SJSA1 (cell line): Measurements from ENCODE around the gene MYO18A. TPM values are rescaled to one million over a fixed set of nuclear protein-coding genes. Genes with fewer than 3 reads are reported as not detected.

Source experiments
- DNase-seq, 2 experiments: peaks; one replicate each; pipeline ENCODE4 v3.0.0-alpha.2; 2015 to 2020; ENCODE audit warnings: low spot score in 2 of 2, low read depth in 1 of 2
- H3K27ac ChIP-seq: fragments of 250-450 bp; sonication (Bioruptor Pico); 2 replicates; pipeline ENCODE4 v1.5.1; 2020; ENCODE audit warnings: mild to moderate bottlenecking, moderate library complexity
- H3K27me3 ChIP-seq: fragments of 250-450 bp; sonication (Bioruptor Pico); replicated peaks from 2 replicates; pipeline ENCODE4 v1.5.1; 2020; ENCODE audit warnings: mild to moderate bottlenecking, moderate library complexity
- H3K36me3 ChIP-seq: fragments of 250-450 bp; sonication (Bioruptor Pico); 2 replicates; pipeline ENCODE4 v1.5.1; 2020; ENCODE audit warnings: mild to moderate bottlenecking
- H3K4me1 ChIP-seq: fragments of 250-450 bp; sonication (Bioruptor Pico); replicated peaks from 2 replicates; pipeline ENCODE4 v1.6.1; 2021; ENCODE audit warnings: mild to moderate bottlenecking
- H3K4me3 ChIP-seq: fragments of 250-450 bp; sonication (Bioruptor Pico); 2 replicates; pipeline ENCODE4 v1.5.1; 2020; ENCODE audit warnings: mild to moderate bottlenecking
- H3K9me3 ChIP-seq: fragments of 250-450 bp; sonication (Bioruptor Pico); replicated peaks from 2 replicates; pipeline ENCODE4 v1.5.1; 2020; ENCODE audit warnings: mild to moderate bottlenecking
- total RNA-seq: library from RNA; depleted of rRNA; stranded (reverse); fragments of >200 nt; shearing (Covaris generic); gene quantifications from 2 replicates; pipeline ENCODE4 v1.2.3, GENCODE V29; 2014

MYO18A gene
- total RNA-seq, 1 experiment from 2014 or later: 13.4 TPM

DNA sequence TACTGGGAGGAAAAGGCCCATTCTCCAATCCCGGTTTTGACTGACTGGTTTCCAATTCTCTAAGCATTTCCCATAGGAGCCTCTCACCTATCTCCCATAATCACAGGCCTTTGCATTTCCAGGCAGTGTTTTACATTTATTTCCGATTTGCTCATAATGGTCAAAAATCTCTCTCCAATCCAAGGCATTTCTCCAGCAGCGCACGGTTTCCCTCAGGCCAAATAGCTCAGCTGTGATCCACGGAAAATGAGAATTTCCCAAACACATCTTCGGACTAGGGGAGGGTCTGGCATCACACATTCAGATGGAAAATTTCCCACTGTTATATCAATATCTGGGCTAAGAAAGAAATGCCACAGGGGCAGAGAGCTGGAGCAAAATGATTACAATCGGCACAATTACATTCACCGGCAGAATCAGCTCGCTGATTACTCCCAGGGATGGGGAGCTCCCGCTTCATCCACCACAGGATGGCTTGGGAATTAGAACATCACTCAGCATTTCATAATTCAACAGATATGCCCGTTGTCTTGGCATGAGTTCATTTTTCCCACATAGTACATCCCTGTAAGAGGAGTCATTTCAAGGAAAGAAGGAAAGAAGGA lies 130.6 kb downstream of the MYO18A start:
- Histone ChIP-seq H3K27ac (no peak overlapping the region), H3K9me3 (no peaks in the 10 kb centered on the region), H3K4me1 (no peaks in the 10 kb centered on the region), H3K27me3 (peaks cover 13% of the 10 kb centered on the region; the same call in 1 of the 2 replicates), H3K36me3 (no peaks in the 10 kb centered on the region), H3K4me3 (no peak overlapping the region)
- DNase-seq: no peak

DNA sequence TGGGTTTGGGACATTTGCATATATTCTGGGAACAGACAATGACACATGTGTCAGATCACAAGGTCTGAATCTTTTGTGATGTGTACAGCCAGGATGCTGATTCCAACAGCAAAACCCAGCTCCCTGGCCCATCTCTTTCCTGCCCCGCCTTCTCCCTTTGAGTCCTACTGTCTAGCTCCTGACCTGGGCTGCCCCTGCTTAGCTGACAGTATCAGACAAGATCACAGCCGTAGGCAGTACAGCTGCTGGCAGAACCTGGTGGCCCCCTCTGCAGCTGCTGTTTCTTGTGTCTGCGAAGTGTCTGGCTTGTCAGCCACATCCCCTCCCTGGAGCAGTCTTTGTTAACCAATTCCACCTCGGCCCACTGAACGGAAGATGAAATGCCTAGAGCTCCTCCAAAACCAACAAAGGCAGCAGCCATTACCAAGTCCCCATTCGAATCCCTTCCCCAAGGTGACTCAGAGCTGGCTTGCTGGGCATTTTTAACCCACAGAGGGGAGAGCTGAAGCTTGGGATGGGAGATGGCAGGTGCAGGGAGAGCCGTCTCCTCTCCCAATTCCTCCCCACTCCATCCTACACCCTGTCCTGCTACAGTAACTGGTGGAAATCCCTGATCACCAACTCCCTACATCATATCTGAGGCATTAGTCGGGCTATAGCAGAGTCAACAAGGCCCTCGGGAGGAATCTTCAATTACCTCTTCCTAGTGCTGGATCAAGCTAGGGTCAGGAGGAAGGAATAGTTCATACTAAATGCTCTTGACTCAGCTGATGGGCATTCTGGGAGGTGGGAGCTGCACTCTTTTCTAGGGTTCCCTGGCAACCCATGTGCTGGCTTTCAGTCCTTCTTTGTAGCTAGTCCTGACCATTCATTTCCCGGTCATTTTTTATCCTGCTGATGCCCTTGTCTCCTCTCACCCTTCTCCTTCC lies 131.5 kb downstream of the MYO18A start:
- H3K27me3 ChIP-seq: peaks cover 13% of the 10 kb centered on the region; the same call in 1 of the 2 replicates
- no peaks in the 10 kb centered on the region for H3K36me3 ChIP-seq
- H3K4me1 ChIP-seq: peaks cover 4% of the 10 kb centered on the region
- no peak overlapping the region for H3K27ac ChIP-seq
- no peak overlapping the region for H3K4me3 ChIP-seq
- no peak for DNase-seq
- H3K9me3 ChIP-seq: no peaks in the 10 kb centered on the region

DNA sequence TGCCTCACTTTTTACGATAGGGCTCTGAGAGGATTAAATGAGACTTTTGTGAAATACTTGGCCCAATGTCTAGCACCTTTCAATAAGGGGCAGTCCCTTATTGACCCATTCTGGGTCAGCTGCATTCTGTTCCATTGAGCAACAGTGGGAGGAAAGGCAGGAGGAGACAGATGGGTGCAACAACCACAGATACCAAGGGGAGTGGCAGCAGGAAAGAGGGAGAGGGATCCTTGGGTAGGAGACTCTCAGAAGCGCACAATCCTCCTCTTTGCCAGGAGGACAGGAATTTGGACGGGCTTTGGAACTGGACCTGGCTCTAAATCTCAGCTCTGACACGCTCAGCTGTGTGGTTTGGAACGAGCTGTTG lies 133.7 kb downstream of the MYO18A start:
- Histone ChIP-seq H3K9me3 (no peaks in the 10 kb centered on the region), H3K4me1 (peaks cover 19% of the 10 kb centered on the region), H3K4me3 (no peak overlapping the region), H3K27ac (no peak overlapping the region), H3K36me3 (no peaks in the 10 kb centered on the region), H3K27me3 (peaks cover 13% of the 10 kb centered on the region; the same call in 1 of the 2 replicates)
- DNase-seq: no peak

DNA sequence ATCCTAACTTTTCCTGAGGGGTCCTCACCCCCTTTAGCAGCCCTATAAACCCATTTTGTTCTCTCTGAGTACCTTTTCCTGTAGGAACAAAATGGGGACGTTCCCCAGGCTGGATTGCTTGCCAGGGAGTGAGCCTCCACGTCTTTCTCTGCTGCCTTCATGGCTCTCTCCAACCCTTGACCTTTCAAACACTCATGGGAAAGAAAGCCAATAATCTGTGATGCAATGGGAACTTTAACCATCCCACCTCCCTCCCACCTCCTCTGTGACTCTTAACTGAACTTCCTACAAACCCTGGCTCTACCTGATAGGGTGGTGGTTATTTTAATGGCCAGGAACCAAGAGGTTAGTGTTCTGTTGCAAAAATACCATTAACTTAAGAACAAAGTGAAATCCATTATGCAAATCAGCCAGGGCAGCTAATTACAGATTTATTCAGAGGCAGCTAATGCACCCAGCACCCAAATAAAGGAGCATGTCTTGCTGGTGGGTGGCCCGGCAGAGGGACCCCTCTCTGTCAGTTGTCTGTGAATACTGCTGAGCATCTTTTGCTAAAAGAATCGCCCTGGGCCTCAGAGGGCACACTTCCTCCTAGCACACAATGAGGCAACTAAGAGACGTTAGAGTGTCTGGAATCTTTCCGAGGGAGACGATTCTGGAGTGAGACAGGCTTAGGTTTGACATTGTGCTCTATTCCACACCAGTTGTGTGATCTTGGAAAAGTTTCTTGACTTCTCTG lies 134.3 kb downstream of the MYO18A start:
- Histone ChIP-seq H3K27me3 (peaks cover 13% of the 10 kb centered on the region; the same call in 1 of the 2 replicates), H3K4me3 (no peak overlapping the region), H3K9me3 (no peaks in the 10 kb centered on the region), H3K4me1 (peaks cover 19% of the 10 kb centered on the region), H3K27ac (no peak overlapping the region), H3K36me3 (no peaks in the 10 kb centered on the region)
- DNase-seq: no peak

DNA sequence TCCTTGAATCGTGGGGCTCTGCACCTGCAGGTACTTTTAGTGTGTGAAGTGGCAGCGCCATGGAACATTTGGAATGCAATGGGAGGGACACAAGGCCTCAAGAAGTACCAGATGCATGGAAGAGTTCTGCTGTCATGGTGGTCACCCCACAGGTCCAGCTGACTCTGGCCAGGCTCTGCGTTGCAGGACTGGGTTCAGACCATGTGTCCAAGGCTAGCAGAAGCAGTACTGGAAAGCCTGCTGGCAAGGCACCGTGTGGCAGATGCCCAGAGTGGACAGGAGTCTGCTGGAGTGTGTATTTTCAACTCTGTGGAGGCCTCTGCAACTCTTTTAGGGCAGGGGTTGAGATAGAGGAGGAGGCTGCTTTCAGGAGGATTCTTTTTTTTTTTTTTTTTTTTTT lies 135.2 kb downstream of the MYO18A start:
- peaks cover 13% of the 10 kb centered on the region; the same call in 1 of the 2 replicates for H3K27me3 ChIP-seq
- H3K36me3 ChIP-seq: no peaks in the 10 kb centered on the region
- no peak overlapping the region for H3K27ac ChIP-seq
- no peak overlapping the region for H3K4me3 ChIP-seq
- H3K4me1 ChIP-seq: peaks cover 19% of the 10 kb centered on the region
- no peak for DNase-seq
- H3K9me3 ChIP-seq: no peaks in the 10 kb centered on the region

DNA sequence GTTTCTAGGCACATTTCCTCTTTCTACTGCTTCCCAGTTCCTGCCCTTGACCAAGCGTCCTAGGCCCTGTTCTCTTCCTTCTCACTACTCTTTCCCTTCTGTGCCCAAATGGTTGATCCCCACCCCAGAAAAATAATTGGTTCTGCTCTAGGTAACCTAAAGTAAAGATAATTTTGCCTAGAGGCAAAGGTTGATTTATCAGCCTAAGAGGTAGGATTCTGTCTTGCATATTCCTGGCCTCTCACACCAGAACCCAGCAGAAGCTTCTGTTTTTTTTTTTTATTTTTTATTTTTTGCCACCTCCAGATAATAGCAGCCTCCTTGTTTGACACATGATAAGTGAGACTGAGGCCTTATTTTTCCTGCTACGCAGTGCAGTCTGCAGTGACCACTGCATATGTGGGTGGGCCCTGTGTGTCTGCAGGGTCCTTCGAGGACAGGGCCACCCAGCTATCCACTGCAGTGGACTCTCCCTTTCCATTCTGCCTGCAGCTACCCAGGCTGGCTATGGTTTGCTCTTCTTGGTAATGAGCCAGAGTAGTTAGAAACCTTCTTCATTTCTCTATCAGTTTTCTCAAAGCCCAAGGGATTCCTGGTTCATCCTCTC lies 136.6 kb downstream of the MYO18A start:
- no peak overlapping the region for H3K27ac ChIP-seq
- DNase-seq: peak in 1 of 2 experiments; percentile 7
- no peaks in the 10 kb centered on the region for H3K36me3 ChIP-seq
- H3K27me3 ChIP-seq: peaks cover 8% of the 10 kb centered on the region; the same call in 1 of the 2 replicates
- H3K9me3 ChIP-seq: no peaks in the 10 kb centered on the region
- peaks cover 22% of the 10 kb centered on the region for H3K4me1 ChIP-seq
- no peak overlapping the region for H3K4me3 ChIP-seq

DNA sequence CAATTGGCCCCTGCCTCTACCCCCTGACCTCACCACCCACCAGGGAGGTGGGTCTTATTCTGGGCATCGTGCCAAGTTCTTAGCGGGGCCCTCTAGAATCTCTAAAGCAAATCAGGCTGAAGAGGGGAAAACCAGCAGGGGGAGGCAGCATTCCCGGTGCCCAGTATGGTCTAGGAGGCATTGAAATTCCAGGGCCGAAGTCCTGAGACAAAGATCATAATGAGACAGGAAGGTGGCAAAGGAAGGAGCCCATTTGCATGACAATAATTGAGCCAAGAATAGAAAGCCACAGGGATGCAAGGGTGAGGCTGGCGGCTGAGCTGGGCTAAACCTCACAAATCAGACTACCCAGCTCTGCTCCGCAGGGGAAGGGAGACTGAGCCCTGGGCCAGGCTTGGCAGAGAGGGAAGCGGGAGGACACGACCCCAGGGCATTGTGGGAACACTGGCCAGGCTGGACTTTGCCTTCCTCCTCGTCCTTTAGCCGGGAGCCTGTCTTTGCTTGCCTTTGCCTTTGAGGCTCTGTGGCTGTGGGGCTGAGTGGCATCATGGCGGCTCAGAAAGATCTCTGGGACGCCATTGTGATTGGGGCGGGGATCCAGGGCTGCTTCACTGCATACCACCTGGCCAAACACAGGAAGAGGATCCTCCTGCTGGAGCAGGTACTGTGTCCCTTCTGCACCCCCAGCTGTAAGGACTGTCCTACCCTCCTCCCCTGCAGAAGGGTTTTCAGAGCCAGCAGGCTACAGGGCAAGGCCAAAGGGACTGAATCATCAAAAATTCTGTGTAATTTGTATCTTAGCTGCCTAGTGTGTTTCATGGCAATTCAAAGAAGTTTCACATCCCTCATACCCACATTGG lies 137.3 kb downstream of the MYO18A start, which contains the start of gene PIPOX:
TSS of gene PIPOX (plus strand) at position 463 of the 860 bp plus-strand sequence. CDS start at position 548, 85 bp downstream.
- no peaks in the 10 kb centered on the region for H3K36me3 ChIP-seq
- H3K27ac ChIP-seq: no peak within 1 kb of the TSS
- H3K27me3 ChIP-seq: peaks cover 7% of the 10 kb centered on the region; the same call in 1 of the 2 replicates
- peaks cover 22% of the 10 kb centered on the region for H3K4me1 ChIP-seq
- H3K9me3 ChIP-seq: no peaks in the 10 kb centered on the region
- DNase-seq: peak in 1 of 2 experiments; percentile 17
- no peak within 1 kb of the TSS for H3K4me3 ChIP-seq

DNA sequence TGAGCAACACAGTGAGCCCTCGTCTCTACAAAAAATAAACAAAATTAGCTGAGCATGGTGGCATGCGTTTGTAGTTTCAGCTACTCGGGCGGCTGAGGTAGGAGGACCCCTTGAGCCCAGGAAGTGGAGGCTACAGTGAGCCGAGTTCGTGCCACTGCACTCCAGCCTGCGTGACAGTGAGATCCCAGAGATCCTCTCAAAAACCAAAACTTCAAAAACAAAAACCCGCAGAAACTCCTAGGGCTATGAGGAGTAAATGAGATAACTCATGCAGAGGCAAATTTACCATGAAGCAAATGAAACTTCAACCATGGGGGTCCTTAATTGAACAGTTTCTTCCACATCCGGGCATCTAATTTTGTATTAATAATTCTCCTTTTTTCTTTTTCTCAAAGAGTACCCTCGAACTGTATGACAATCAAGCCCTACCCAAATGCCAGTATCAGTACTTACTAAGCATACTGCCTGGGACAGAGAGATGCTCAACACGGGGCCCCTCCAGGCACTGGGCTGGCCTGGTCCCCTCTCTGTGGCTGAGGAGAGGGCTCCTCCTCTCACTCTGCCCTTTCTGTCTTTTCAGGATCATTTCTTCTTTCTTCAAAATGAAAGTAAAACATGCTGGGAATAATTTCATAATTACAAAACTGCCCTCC lies 138.0 kb downstream of the MYO18A start:
- no peak for DNase-seq
- Histone ChIP-seq H3K4me3 (no peak overlapping the region), H3K36me3 (no peaks in the 10 kb centered on the region), H3K27me3 (no peaks in the 10 kb centered on the region; the same call in 1 of the 2 replicates), H3K9me3 (no peaks in the 10 kb centered on the region), H3K27ac (no peak overlapping the region), H3K4me1 (peaks cover 22% of the 10 kb centered on the region)

DNA sequence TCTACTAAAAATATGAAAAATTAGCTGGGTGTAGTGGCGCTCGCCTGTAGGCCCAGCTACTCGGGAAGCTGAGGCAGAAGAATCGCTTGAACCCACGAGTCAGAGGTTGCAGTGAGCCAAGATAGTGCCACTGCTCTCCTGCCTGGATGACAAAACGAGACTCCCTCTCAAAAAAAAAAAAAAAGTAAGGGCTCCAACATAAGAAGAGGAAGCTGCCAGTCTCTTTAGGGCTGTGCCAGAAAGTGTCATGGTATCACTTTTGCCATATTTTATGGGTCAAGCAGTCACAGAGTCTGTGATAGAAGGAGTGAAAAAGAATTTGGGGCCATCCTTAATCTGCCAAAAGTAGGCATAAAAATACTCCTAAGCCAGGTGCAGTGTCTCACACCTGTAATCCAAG lies 138.6 kb downstream of the MYO18A start:
- Histone ChIP-seq H3K27me3 (no peaks in the 10 kb centered on the region), H3K9me3 (no peaks in the 10 kb centered on the region), H3K36me3 (no peaks in the 10 kb centered on the region), H3K4me1 (peaks cover 22% of the 10 kb centered on the region), H3K27ac (no peak overlapping the region), H3K4me3 (no peak overlapping the region)
- no peak for DNase-seq

DNA sequence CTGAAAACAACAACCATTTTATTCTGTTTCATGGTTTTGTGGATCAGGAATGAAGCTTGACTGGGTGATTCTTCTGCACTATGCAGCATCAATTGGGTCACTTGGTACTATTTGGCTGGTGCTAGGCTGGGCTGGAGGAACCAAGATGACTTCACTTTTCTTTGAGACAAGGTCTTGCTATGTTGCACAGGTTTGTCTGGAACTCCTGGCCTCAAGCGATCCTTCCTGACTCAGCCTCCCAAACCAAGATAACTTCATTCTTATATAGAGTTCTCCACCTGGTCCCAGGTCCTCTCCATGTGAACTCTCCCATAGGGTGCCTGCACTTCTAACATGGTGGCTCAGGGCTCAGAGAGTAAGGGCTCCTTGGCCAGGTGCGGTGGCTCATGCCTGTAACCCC lies 139.1 kb downstream of the MYO18A start:
- no peak overlapping the region for H3K27ac ChIP-seq
- peaks cover under 1% of the 10 kb centered on the region; the same call in 1 of the 2 replicates for H3K27me3 ChIP-seq
- H3K36me3 ChIP-seq: no peaks in the 10 kb centered on the region
- no peak overlapping the region for H3K4me3 ChIP-seq
- peaks cover 22% of the 10 kb centered on the region for H3K4me1 ChIP-seq
- DNase-seq: no peak
- H3K9me3 ChIP-seq: no peaks in the 10 kb centered on the region

DNA sequence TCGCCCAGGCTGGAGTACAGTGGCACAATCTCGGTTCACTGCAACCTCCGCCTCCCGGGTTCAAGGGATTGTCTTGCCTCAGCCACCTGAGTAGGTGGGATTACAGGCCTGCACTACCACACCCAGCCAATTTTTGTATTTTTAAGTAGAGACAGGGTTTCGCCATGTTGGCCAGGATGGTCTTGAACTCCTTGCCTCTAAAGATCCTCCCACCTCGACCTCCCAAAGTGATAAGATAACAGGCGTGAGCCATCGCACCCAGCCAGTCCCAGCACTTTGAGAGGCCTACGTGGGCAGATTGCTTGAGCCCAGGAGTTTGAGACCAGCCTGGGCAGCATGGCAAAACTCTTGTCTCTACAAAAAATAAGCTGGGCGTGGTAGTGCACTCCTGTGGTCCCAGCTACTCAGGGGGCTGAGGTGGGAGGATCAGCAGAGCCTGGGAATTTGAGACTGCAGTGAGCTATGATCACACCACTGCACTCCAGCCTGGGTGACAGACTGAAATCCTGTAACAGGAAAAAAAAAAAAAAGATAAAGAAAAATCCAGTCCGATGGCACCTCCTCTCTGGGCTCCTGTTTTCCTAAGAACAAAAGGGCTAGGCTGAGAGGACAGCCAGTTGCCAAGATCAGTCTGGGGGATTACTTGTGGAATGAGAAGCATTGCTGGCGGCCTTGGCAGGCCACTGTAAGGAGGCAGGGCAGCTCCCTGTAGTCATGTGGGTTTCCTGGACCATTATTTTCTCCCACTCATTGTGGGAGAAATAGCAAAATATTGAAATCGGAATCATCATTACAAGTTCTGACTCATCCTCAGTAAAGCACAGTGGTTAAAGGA lies 140.2 kb downstream of the MYO18A start:
- Histone ChIP-seq H3K36me3 (no peaks in the 10 kb centered on the region), H3K4me3 (no peak overlapping the region), H3K4me1 (peaks cover 22% of the 10 kb centered on the region), H3K9me3 (no peaks in the 10 kb centered on the region; the same call in 1 of the 2 replicates), H3K27me3 (peaks cover 4% of the 10 kb centered on the region; the same call in 1 of the 2 replicates), H3K27ac (no peak overlapping the region)
- peak; percentile 64 for DNase-seq
